H9 (cell line): Measurements from ENCODE around the gene BRWD1. TPM values are rescaled to one million over a fixed set of nuclear protein-coding genes. Genes with fewer than 3 reads are reported as not detected.

ENCODE experiments used
- DNase-seq: peaks from one replicate; pipeline ENCODE4 v3.0.0-alpha.2; 2017
- H2AFZ ChIP-seq: one replicate; pipeline ENCODE4 v1.6.1; 2013; ENCODE audit warnings: mild to moderate bottlenecking, low read length, control low read depth, moderate library complexity
- H2AK5ac ChIP-seq: 2 replicates; pipeline ENCODE4 v1.6.1; 2013; ENCODE audit warnings: low read length, control low read depth, mixed read lengths; ENCODE audit not compliant: insufficient read length
- H2BK120ac ChIP-seq: one replicate; pipeline ENCODE4 v1.6.1; 2013; ENCODE audit warnings: low read depth, mild to moderate bottlenecking, low read length, control low read depth, inconsistent platforms; ENCODE audit not compliant: poor library complexity, severe bottlenecking
- H2BK12ac ChIP-seq: 2 replicates; pipeline ENCODE4 v1.6.1; 2013; ENCODE audit warnings: low read length, control low read depth, mixed read lengths, low read depth; ENCODE audit not compliant: insufficient read length
- H2BK15ac ChIP-seq: 2 replicates; pipeline ENCODE4 v1.6.1; 2013; ENCODE audit warnings: low read depth, low read length, control low read depth
- H2BK20ac ChIP-seq: one replicate; pipeline ENCODE4 v1.6.1; 2013; ENCODE audit warnings: low read depth, mild to moderate bottlenecking, low read length, control low read depth, inconsistent platforms; ENCODE audit not compliant: poor library complexity, severe bottlenecking
- H2BK5ac ChIP-seq: 2 replicates; pipeline ENCODE4 v1.6.1; 2013; ENCODE audit warnings: low read length, control low read depth, mixed read lengths; ENCODE audit not compliant: insufficient read length
- H3K14ac ChIP-seq: 2 replicates; pipeline ENCODE4 v1.6.1; 2013; ENCODE audit warnings: low read length, control low read depth; ENCODE audit not compliant: insufficient read depth
- H3K18ac ChIP-seq: 2 replicates; pipeline ENCODE4 v1.6.1; 2013; ENCODE audit warnings: low read depth, mild to moderate bottlenecking, mixed read lengths, low read length, control low read depth; ENCODE audit not compliant: insufficient read length
- H3K23ac ChIP-seq: 2 replicates; pipeline ENCODE4 v1.6.1; 2013; ENCODE audit warnings: low read length, control low read depth, mixed read lengths, low read depth; ENCODE audit not compliant: insufficient read length
- H3K23me2 ChIP-seq: 2 replicates; pipeline ENCODE4 v1.6.1; 2013; ENCODE audit warnings: low read depth, mild to moderate bottlenecking, mixed read lengths, low read length, control low read depth; ENCODE audit not compliant: insufficient read length, poor library complexity, severe bottlenecking
- H3K27ac ChIP-seq: 2 replicates; pipeline ENCODE4 v1.5.1; 2013; ENCODE audit warnings: low read length, control low read depth, mixed read lengths, low read depth; ENCODE audit not compliant: insufficient read length
- H3K27me3 ChIP-seq: 2 replicates; pipeline ENCODE4 v1.6.1; 2013; ENCODE audit warnings: low read length, control low read depth, inconsistent platforms; ENCODE audit not compliant: insufficient read depth
- H3K4ac ChIP-seq: 2 replicates; pipeline ENCODE4 v1.6.1; 2013; ENCODE audit warnings: low read depth, mild to moderate bottlenecking, control low read depth, inconsistent platforms, low read length, moderate library complexity
- H3K4me1 ChIP-seq: 2 replicates; pipeline ENCODE4 v1.6.1; 2013; ENCODE audit warnings: low read length, control low read depth, inconsistent platforms; ENCODE audit not compliant: insufficient read depth
- H3K4me2 ChIP-seq: 2 replicates; pipeline ENCODE4 v1.6.1; 2013; ENCODE audit warnings: low read length, control low read depth, mixed read lengths; ENCODE audit not compliant: insufficient read length, insufficient read depth
- H3K56ac ChIP-seq: 2 replicates; pipeline ENCODE4 v1.6.1; 2013; ENCODE audit warnings: low read depth, mild to moderate bottlenecking, mixed read lengths, low read length, control low read depth; ENCODE audit not compliant: insufficient read length
- H3K79me1 ChIP-seq: 2 replicates; pipeline ENCODE4 v1.6.1; 2013; ENCODE audit warnings: low read depth, mild to moderate bottlenecking, moderate library complexity, low read length, control low read depth, inconsistent platforms; ENCODE audit not compliant: insufficient read depth, poor library complexity, severe bottlenecking
- H3K79me2 ChIP-seq: 2 replicates; pipeline ENCODE4 v1.6.1; 2013; ENCODE audit warnings: low read length, control low read depth, inconsistent platforms; ENCODE audit not compliant: insufficient read depth
- H3K9ac ChIP-seq: 2 replicates; pipeline ENCODE4 v1.6.1; 2013; ENCODE audit warnings: low read length, control low read depth, mixed read lengths; ENCODE audit not compliant: insufficient read length; ENCODE audit errors: extremely low read depth
- H3K9me3 ChIP-seq: one replicate; pipeline ENCODE4 v1.6.1; 2013; ENCODE audit warnings: low read depth, low read length, inconsistent platforms; ENCODE audit not compliant: control insufficient read depth
- H3T11ph ChIP-seq: one replicate; pipeline ENCODE4 v1.6.1; 2013; ENCODE audit warnings: mild to moderate bottlenecking, low read length, control low read depth, inconsistent platforms
- H4K20me1 ChIP-seq: one replicate; pipeline ENCODE4 v1.6.1; 2013; ENCODE audit not compliant: control insufficient read depth, insufficient read length, insufficient read depth
- H4K5ac ChIP-seq: 2 replicates; pipeline ENCODE4 v1.6.1; 2013; ENCODE audit warnings: low read depth, mild to moderate bottlenecking, mixed read lengths, low read length, control low read depth; ENCODE audit not compliant: insufficient read length
- H4K8ac ChIP-seq: replicated peaks from 2 replicates; pipeline ENCODE4 v1.6.1; 2013; ENCODE audit warnings: low read length, control low read depth, mixed read lengths, low read depth; ENCODE audit not compliant: insufficient read length
- H4K91ac ChIP-seq: 2 replicates; pipeline ENCODE4 v1.6.1; 2013; ENCODE audit warnings: low read depth, mild to moderate bottlenecking, moderate library complexity, mixed read lengths, low read length, control low read depth; ENCODE audit not compliant: insufficient read length
- H3K27ac Mint-ChIP-seq, 3 experiments: 2 replicates in 2 of 3; 3 replicates in 1 of 3; pipeline ENCODE4 v1.8.0; 2020 to 2021; ENCODE audit warnings: mixed read lengths in 3 of 3, mild to moderate bottlenecking in 1 of 3, moderate library complexity in 1 of 3
- H3K27me3 Mint-ChIP-seq: 2 replicates; pipeline ENCODE4 v1.8.0; 2021; ENCODE audit warnings: low read depth, mild to moderate bottlenecking, moderate library complexity, mixed read lengths
- H3K36me3 Mint-ChIP-seq, 3 experiments: 2 replicates in 2 of 3; 3 replicates in 1 of 3; pipeline ENCODE4 v1.8.0; 2020 to 2021; ENCODE audit warnings: low read depth in 3 of 3, mixed read lengths in 3 of 3; ENCODE audit not compliant: insufficient read depth in 1 of 3
- H3K4me1 Mint-ChIP-seq, 2 experiments: 2 replicates each; pipeline ENCODE4 v1.8.0; 2020; ENCODE audit warnings: mixed read lengths in 2 of 2
- H3K4me3 Mint-ChIP-seq, 2 experiments: 2 replicates in 1 of 2; 3 replicates in 1 of 2; pipeline ENCODE4 v1.8.0; 2020 to 2021; ENCODE audit warnings: mild to moderate bottlenecking in 2 of 2, mixed read lengths in 2 of 2, moderate library complexity in 1 of 2
- H3K9me3 Mint-ChIP-seq, 2 experiments: 2 replicates in 1 of 2; 3 replicates in 1 of 2; pipeline ENCODE4 v1.8.0; 2020; ENCODE audit warnings: mild to moderate bottlenecking in 2 of 2, mixed read lengths in 2 of 2, moderate library complexity in 1 of 2
- CTCF ChIP-seq: fragments of 200-600 bp; sonication (generic); conservative IDR thresholded peaks from 3 replicates; pipeline ENCODE4 v1.8.0; 2021; ENCODE audit warnings: antibody characterized with exemption, mild to moderate bottlenecking
- WGBS: extraction: QIAGEN DNeasy Blood & Tissue Kit; methylation state at CpG from one replicate; pipeline ENCODE4 v1.1.7; 2013; ENCODE audit warnings: missing lambda C conversion rate, low lambda C conversion rate, mixed read lengths; ENCODE audit not compliant: insufficient read length; ENCODE audit errors: extremely low coverage; 5-methylcytosine and 5-hydroxymethylcytosine counted together
- total RNA-seq: library from RNA; stranded (reverse); gene quantifications from 2 replicates; pipeline ENCODE4 v1.2.1, GENCODE V29; 2021

The BRWD1 gene
- total RNA-seq, 1 experiment from 2014 or later, result 48.4 TPM

- H3K27me3 Mint-ChIP-seq, result no peaks in the 10 kb centered on the region
- H3K36me3 Mint-ChIP-seq, result peaks cover 33 to 65% (median 61%) of the 10 kb centered on the region in 3 experiments; a peak in 6 of 7 replicates
- H3K56ac ChIP-seq, result no peak overlapping the region
These were observed 138.3 kb downstream of the BRWD1 start for GRCh38 chr21:39175154-39175553.

More at GRCh38 chr21:39175154-39175553, 138.3 kb downstream of the BRWD1 start:
- Histone ChIP-seq H3K9me3 (no peaks in the 10 kb centered on the region), H4K5ac (no peak overlapping the region), H3K79me2 (no peaks in the 10 kb centered on the region), H3K4me2 (no peak overlapping the region), H3K18ac (no peak overlapping the region), H3K27ac (no peak overlapping the region), H4K91ac (no peak overlapping the region), H3T11ph (no peak overlapping the region), H2BK120ac (no peak overlapping the region), H3K79me1 (no peaks in the 10 kb centered on the region), H3K9ac (no peak overlapping the region), H3K27me3 (no peaks in the 10 kb centered on the region), H2BK12ac (no peak overlapping the region), H3K14ac (no peak overlapping the region), H2BK5ac (no peak overlapping the region), H4K8ac (no peak overlapping the region), H3K4ac (no peak overlapping the region), H2BK20ac (no peak overlapping the region), H2AK5ac (no peak overlapping the region), H3K23ac (no peak overlapping the region), H2BK15ac (no peak overlapping the region), H3K23me2 (no peaks in the 10 kb centered on the region), H4K20me1 (no peaks in the 10 kb centered on the region), H3K4me1 (no peaks in the 10 kb centered on the region), H2AFZ (no peak overlapping the region)
- peak; percentile 65 for TF ChIP-seq CTCF
- Mint-ChIP-seq H3K4me1 (no peaks in the 10 kb centered on the region), H3K4me3 (no peak overlapping the region), H3K9me3 (no peaks in the 10 kb centered on the region), H3K27ac (no peak overlapping the region)
- no peak for DNase-seq
- WGBS, result no CpG with 5 or more reads among the region's 4 CpGs
